Measurements from ENCODE around the gene TMC7. TPM values are rescaled to one million over a fixed set of nuclear protein-coding genes. Genes with fewer than 3 reads are reported as not detected.

TMC7 gene
- total and polyA plus RNA-seq, 4 donors: 0.06 to 0.42 (median 0.09) TPM

DNA sequence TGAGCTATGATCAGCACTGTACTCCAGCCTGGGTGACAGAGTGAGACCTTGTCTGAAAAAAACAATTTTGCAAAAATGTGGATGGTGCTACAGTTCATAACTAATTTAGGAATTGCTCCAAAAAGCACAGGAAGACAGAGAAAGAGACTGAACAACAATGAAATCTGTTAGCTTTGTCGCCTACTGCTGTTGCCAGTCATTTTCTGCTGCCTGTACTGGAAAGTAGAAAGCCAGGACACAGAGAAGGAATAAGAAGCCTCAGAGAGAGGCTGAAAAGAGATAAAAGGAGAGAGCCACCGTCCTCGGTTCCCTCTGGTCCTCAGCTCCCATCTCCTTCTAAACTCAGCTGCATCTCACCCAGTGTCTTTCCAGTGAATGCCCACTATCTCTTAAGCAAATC lies 8.6 kb upstream of the TMC7 start:
- H3K4me1 ChIP-seq (ENCODE audit: control insufficient read depth in 4 of 4, insufficient read depth in 4 of 4, low read length in 3 of 4): no peaks in the 10 kb centered on the region
- TF ChIP-seq, protein P1, sequence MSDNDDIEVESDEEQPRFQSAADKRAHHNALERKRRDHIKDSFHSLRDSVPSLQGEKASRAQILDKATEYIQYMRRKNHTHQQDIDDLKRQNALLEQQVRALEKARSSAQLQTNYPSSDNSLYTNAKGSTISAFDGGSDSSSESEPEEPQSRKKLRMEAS (IDR thresholded peaks at IDR 0.05): no peak
- no peak for TF ChIP-seq EGR1 (IDR thresholded peaks at IDR 0.05; ENCODE audit: low read depth in 2 of 2)
- TF ChIP-seq JUND (IDR thresholded peaks at IDR 0.05): no peak
- TF ChIP-seq, protein P2, sequence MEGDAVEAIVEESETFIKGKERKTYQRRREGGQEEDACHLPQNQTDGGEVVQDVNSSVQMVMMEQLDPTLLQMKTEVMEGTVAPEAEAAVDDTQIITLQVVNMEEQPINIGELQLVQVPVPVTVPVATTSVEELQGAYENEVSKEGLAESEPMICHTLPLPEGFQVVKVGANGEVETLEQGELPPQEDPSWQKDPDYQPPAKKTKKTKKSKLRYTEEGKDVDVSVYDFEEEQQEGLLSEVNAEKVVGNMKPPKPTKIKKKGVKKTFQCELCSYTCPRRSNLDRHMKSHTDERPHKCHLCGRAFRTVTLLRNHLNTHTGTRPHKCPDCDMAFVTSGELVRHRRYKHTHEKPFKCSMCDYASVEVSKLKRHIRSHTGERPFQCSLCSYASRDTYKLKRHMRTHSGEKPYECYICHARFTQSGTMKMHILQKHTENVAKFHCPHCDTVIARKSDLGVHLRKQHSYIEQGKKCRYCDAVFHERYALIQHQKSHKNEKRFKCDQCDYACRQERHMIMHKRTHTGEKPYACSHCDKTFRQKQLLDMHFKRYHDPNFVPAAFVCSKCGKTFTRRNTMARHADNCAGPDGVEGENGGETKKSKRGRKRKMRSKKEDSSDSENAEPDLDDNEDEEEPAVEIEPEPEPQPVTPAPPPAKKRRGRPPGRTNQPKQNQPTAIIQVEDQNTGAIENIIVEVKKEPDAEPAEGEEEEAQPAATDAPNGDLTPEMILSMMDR (IDR thresholded peaks at IDR 0.05; ENCODE audit: low read depth, low read length, missing input control): no peak
- no peak for TF ChIP-seq HNF4G (IDR thresholded peaks at IDR 0.05)
- TF ChIP-seq, protein P3, sequence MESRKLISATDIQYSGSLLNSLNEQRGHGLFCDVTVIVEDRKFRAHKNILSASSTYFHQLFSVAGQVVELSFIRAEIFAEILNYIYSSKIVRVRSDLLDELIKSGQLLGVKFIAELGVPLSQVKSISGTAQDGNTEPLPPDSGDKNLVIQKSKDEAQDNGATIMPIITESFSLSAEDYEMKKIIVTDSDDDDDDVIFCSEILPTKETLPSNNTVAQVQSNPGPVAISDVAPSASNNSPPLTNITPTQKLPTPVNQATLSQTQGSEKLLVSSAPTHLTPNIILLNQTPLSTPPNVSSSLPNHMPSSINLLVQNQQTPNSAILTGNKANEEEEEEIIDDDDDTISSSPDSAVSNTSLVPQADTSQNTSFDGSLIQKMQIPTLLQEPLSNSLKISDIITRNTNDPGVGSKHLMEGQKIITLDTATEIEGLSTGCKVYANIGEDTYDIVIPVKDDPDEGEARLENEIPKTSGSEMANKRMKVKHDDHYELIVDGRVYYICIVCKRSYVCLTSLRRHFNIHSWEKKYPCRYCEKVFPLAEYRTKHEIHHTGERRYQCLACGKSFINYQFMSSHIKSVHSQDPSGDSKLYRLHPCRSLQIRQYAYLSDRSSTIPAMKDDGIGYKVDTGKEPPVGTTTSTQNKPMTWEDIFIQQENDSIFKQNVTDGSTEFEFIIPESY (IDR thresholded peaks at IDR 0.05): no peak
- no peak for TF ChIP-seq RXRA (IDR thresholded peaks at IDR 0.05)
- no peak for TF ChIP-seq HNF4A (conservative IDR thresholded peaks at IDR 0.05)
- TF ChIP-seq NR2F2 (IDR thresholded peaks at IDR 0.05): no peak
- TF ChIP-seq, protein P4, sequence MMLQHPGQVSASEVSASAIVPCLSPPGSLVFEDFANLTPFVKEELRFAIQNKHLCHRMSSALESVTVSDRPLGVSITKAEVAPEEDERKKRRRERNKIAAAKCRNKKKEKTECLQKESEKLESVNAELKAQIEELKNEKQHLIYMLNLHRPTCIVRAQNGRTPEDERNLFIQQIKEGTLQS (IDR thresholded peaks at IDR 0.05): no peak
- TF ChIP-seq GABPA (IDR thresholded peaks at IDR 0.05 in 1 of 2, conservative IDR thresholded peaks at IDR 0.05 in 1 of 2): no peak
- no peak for TF ChIP-seq FOXA2 (IDR thresholded peaks at IDR 0.05)
- no peak for TF ChIP-seq SP1 (IDR thresholded peaks at IDR 0.05)
- TF ChIP-seq REST (IDR thresholded peaks at IDR 0.05): no peak
- TF ChIP-seq FOXA1 (IDR thresholded peaks at IDR 0.05): no peak
- H3K9me3 ChIP-seq (ENCODE audit: control insufficient read depth in 4 of 4, low read length in 3 of 4): no peaks in the 10 kb centered on the region
- no peak overlapping the region for H3K9ac ChIP-seq (ENCODE audit: low read depth in 1 of 2, low read length in 2 of 2)
- 47% methylated on average over 3 of the region's 3 CpGs for whole genome bisulfite sequencing
- no peak overlapping the region for H3K4me3 ChIP-seq (ENCODE audit: low read depth in 1 of 3, low read length in 3 of 3)
- H3K27me3 ChIP-seq (ENCODE audit: control insufficient read depth in 4 of 4, insufficient read depth in 4 of 4, low read length in 3 of 4): peaks cover 0 to 3% (median 0%) of the 10 kb centered on the region in 4 donors
- DNase-seq (ENCODE audit: low spot score): no peak
- peaks cover 0 to 2% (median 0%) of the 10 kb centered on the region in 4 donors for H3K36me3 ChIP-seq (ENCODE audit: control insufficient read depth in 4 of 4, insufficient read depth in 3 of 4, low read depth in 1 of 4, low read length in 3 of 4)
- no peak overlapping the region for H3K27ac ChIP-seq (ENCODE audit: low read depth in 1 of 2, low read length in 2 of 2)

DNA sequence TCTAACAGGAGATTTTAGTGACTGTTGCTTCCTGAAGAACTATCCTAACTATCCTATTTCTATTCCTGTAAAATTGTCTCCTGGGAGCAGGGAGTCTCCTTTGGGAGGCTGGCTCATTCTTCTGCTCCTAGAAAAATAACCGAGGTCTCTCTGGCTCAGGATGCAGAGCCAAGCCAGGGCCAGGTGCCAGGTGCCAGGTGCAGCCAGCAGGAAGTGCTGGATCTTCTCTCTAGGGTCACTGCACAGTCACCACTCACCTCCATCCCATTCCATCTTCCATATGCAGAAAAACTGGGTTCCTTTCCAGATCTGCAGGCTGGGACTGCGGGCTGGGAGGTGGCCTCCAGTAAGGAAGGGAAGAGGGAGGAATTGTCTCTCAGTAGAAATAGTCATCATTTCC lies 3.8 kb upstream of the TMC7 start:
- H3K4me3 ChIP-seq (ENCODE audit: low read depth in 1 of 3, low read length in 3 of 3): no peak overlapping the region
- 43% methylated on average over 2 of the region's 2 CpGs for WGBS
- peaks cover 0 to 3% (median 0%) of the 10 kb centered on the region in 4 donors for H3K27me3 ChIP-seq (ENCODE audit: control insufficient read depth in 4 of 4, insufficient read depth in 4 of 4, low read length in 3 of 4)
- TF ChIP-seq GABPA (IDR thresholded peaks at IDR 0.05 in 1 of 2, conservative IDR thresholded peaks at IDR 0.05 in 1 of 2): no peak
- TF ChIP-seq HNF4A (conservative IDR thresholded peaks at IDR 0.05): no peak
- TF ChIP-seq RXRA (IDR thresholded peaks at IDR 0.05): no peak
- no peak for TF ChIP-seq RAD21 (IDR thresholded peaks at IDR 0.05)
- no peak for TF ChIP-seq TAF1 (conservative IDR thresholded peaks at IDR 0.05)
- no peak for TF ChIP-seq REST (IDR thresholded peaks at IDR 0.05)
- TF ChIP-seq, protein P1 (IDR thresholded peaks at IDR 0.05): no peak
- no peak for TF ChIP-seq HNF4G (IDR thresholded peaks at IDR 0.05)
- no peak for TF ChIP-seq SP1 (IDR thresholded peaks at IDR 0.05)
- no peak for TF ChIP-seq FOXA2 (IDR thresholded peaks at IDR 0.05)
- no peak overlapping the region for H3K27ac ChIP-seq (ENCODE audit: low read depth in 1 of 2, low read length in 2 of 2)
- H3K9ac ChIP-seq (ENCODE audit: low read depth in 1 of 2, low read length in 2 of 2): no peak overlapping the region
- DNase-seq (ENCODE audit: low spot score): no peak
- H3K9me3 ChIP-seq (ENCODE audit: control insufficient read depth in 4 of 4, low read length in 3 of 4): no peaks in the 10 kb centered on the region
- H3K36me3 ChIP-seq (ENCODE audit: control insufficient read depth in 4 of 4, insufficient read depth in 3 of 4, low read depth in 1 of 4, low read length in 3 of 4): no peaks in the 10 kb centered on the region
- H3K4me1 ChIP-seq (ENCODE audit: control insufficient read depth in 4 of 4, insufficient read depth in 4 of 4, low read length in 3 of 4): peaks cover 0 to 3% (median 2%) of the 10 kb centered on the region in 4 donors

All from liver (tissue), 9 donors.